Stomach (tissue), 4 donors: ENCODE measurements around the gene C6orf89.
"Not testable (repeated sequence)": the region's sequence is repeated elsewhere in the genome, so short reads cannot be mapped to it uniquely, and the experiment has no call there.

ENCODE experiments used
- EP300 ChIP-seq: sonication (generic); formaldehyde crosslinking; IDR thresholded peaks from one replicate; pipeline ENCODE4 v1.6.1; 2017; ENCODE audit warnings: antibody characterized with exemption
- POLR2A ChIP-seq, 4 donors: fragments of 450-650 bp; IDR thresholded peaks; one replicate each; pipeline ENCODE4 v1.6.1; 2016; ENCODE audit warnings: antibody characterized with exemption in 4 of 4, control low read depth in 2 of 4, mild to moderate bottlenecking in 1 of 4, moderate library complexity in 1 of 4

- TF ChIP-seq EP300; POLR2A (IDR thresholded peaks at IDR 0.05): not testable (repeated sequence)
Measured at GRCh38 chr6:36941561-36941960, 55.8 kb downstream of the C6orf89 start.
